ENCODE measurements around the gene TNFRSF21.

DNA sequence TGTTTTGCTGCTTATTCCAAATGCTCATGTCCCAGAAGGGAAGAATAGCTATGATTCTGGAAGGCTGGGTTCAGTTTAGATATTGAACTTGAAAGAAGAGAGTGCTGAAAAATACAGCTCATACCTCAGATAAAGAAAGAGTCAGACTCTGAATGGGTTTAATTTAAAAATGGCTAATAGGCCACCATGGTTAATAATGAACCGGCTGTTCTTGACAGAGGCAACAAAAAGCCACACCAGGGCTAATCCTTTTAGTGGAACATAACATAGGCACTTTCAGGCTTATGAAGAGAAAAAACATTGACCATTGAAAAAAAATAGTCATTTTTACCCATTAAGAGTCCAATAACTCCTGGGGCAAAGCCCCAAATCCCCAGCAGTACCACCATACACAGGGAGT is 59.4 kb downstream of the TNFRSF21 start:
- TF ChIP-seq POLR2AphosphoS5 (IDR thresholded peaks at IDR 0.05; ENCODE audit: low read depth, low read length) (no peak), KDM5A (IDR thresholded peaks at IDR 0.05; ENCODE audit: low read length) (no peak), EP300 (IDR thresholded peaks at IDR 0.05; ENCODE audit: borderline replicate concordance in 1 of 2, low read depth in 2 of 2, low read length in 2 of 2) (no peak), CEBPB (IDR thresholded peaks at IDR 0.05; ENCODE audit: low read depth, low read length) (no peak), BRCA1 (IDR thresholded peaks at IDR 0.05; ENCODE audit: low read depth, low read length) (no peak), CBX5 (IDR thresholded peaks at IDR 0.05; ENCODE audit: low read depth, low read length) (no peak)
- TF ChIP-seq, protein P1, sequence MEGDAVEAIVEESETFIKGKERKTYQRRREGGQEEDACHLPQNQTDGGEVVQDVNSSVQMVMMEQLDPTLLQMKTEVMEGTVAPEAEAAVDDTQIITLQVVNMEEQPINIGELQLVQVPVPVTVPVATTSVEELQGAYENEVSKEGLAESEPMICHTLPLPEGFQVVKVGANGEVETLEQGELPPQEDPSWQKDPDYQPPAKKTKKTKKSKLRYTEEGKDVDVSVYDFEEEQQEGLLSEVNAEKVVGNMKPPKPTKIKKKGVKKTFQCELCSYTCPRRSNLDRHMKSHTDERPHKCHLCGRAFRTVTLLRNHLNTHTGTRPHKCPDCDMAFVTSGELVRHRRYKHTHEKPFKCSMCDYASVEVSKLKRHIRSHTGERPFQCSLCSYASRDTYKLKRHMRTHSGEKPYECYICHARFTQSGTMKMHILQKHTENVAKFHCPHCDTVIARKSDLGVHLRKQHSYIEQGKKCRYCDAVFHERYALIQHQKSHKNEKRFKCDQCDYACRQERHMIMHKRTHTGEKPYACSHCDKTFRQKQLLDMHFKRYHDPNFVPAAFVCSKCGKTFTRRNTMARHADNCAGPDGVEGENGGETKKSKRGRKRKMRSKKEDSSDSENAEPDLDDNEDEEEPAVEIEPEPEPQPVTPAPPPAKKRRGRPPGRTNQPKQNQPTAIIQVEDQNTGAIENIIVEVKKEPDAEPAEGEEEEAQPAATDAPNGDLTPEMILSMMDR (IDR thresholded peaks at IDR 0.05; ENCODE audit: control extremely low read depth in 1 of 3, insufficient read depth in 1 of 3, low read depth in 1 of 3, low read length in 3 of 3), result no peak
- TF ChIP-seq, protein P2, sequence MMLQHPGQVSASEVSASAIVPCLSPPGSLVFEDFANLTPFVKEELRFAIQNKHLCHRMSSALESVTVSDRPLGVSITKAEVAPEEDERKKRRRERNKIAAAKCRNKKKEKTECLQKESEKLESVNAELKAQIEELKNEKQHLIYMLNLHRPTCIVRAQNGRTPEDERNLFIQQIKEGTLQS (IDR thresholded peaks at IDR 0.05; ENCODE audit: insufficient read depth, low read depth, low read length), result no peak
